CD4-positive, alpha-beta T cell (primary cell): ENCODE results near the gene ABCC4. TPM values are rescaled to one million over a fixed set of nuclear protein-coding genes. Genes with fewer than 3 reads are reported as not detected.

Experiments
- ATAC-seq: fragments of 200-7000 bp; cut with Tn5 transposase; one replicate; pipeline ENCODE4 v1.10.0; 2022; ENCODE audit warnings: mild to moderate bottlenecking; ENCODE audit not compliant: poor library complexity
- CTCF ChIA-PET: fragments of 350-600 bp; sonication (Branson Sonifier 250); formaldehyde crosslinking; loops from one replicate; lab custom pipeline; 2021; ENCODE audit warnings: antibody characterized with exemption, inconsistent platforms; lab: Charles Lee
- POLR2A ChIA-PET: fragments of 350-600 bp; sonication (Branson Sonifier 250); formaldehyde crosslinking; loops from one replicate; lab custom pipeline; 2021; ENCODE audit warnings: antibody characterized with exemption, inconsistent platforms; lab: Charles Lee
- DNase-seq, 14 experiments: peaks; one replicate each; pipeline ENCODE4 v3.0.0-alpha.2; 2013 to 2020; ENCODE audit warnings: mixed read lengths in 2 of 14
- H3K27ac ChIP-seq, 2 donors: one replicate each; pipeline versions ENCODE4 v1.5.1 to v1.7.0; 2013; ENCODE audit warnings: low read length in 2 of 2, low read depth in 1 of 2, mild to moderate bottlenecking in 1 of 2
- H3K27me3 ChIP-seq, 2 experiments: 1 replicate in 1 of 2; 2 replicates in 1 of 2; pipeline versions ENCODE4 v1.6.1 to v1.7.0; 2013; ENCODE audit warnings: low read length in 2 of 2, control low read depth in 1 of 2, mild to moderate bottlenecking in 1 of 2, moderate library complexity in 1 of 2; ENCODE audit not compliant: insufficient read depth in 2 of 2, control insufficient read depth in 1 of 2
- H3K36me3 ChIP-seq: one replicate; pipeline ENCODE4 v1.6.1; 2013; ENCODE audit warnings: low read length, control low read depth; ENCODE audit not compliant: insufficient read depth
- H3K4me1 ChIP-seq: one replicate; pipeline ENCODE4 v1.6.1; 2013; ENCODE audit warnings: low read length, control low read depth; ENCODE audit not compliant: insufficient read depth
- H3K4me3 ChIP-seq: one replicate; pipeline ENCODE4 v1.5.1; 2013; ENCODE audit warnings: mild to moderate bottlenecking, low read length, moderate library complexity
- H3K9me3 ChIP-seq, 2 experiments: 1 replicate in 1 of 2; 2 replicates in 1 of 2; pipeline versions ENCODE4 v1.6.1 to v1.7.0; 2013; ENCODE audit warnings: low read length in 2 of 2, mild to moderate bottlenecking in 2 of 2, control low read depth in 1 of 2, moderate library complexity in 1 of 2; ENCODE audit not compliant: control insufficient read depth in 1 of 2, insufficient read depth in 1 of 2
- H3K27ac Mint-ChIP-seq: one replicate; pipeline ENCODE4 v1.8.0; 2020; ENCODE audit warnings: mixed read lengths
- H3K27me3 Mint-ChIP-seq: one replicate; pipeline ENCODE4 v1.8.0; 2021; ENCODE audit warnings: mixed read lengths
- H3K36me3 Mint-ChIP-seq: one replicate; pipeline ENCODE4 v1.8.0; 2021; ENCODE audit warnings: low read depth, mixed read lengths
- H3K4me1 Mint-ChIP-seq: one replicate; pipeline ENCODE4 v1.8.0; 2021; ENCODE audit warnings: low read depth, mixed read lengths
- H3K4me3 Mint-ChIP-seq: one replicate; pipeline ENCODE4 v1.8.0; 2020; ENCODE audit warnings: mild to moderate bottlenecking, mixed read lengths
- H3K9me3 Mint-ChIP-seq: one replicate; pipeline ENCODE4 v1.8.0; 2020; ENCODE audit warnings: mixed read lengths
- intact Hi-C, 2 experiments: fragments of 100-400 bp; cut with DNase I in 1 of 2; cut with micrococcal nuclease in 1 of 2; formaldehyde crosslinking; loops; one replicate each; pipeline versions ENCODE4 v1.15.1 to v1.9.0; 2023 to 2025; cut with DNase I, micrococcal nuclease
- total RNA-seq, 174 experiments: library from RNA in 2 of 174; stranded (reverse) in 2 of 174; gene quantifications; one replicate each; pipeline ENCODE4 v1.2.3 and lab custom pipeline; 2021 to 2026
- TF ChIP-seq, protein P1 (sequence below): fragments of 200-600 bp; IDR thresholded peaks from one replicate; pipeline ENCODE4 v1.8.0; 2022; ENCODE audit warnings: antibody characterized with exemption, mild to moderate bottlenecking

ABCC4 gene
- total RNA-seq, 2 experiments from 2014 or later, result 4.0 to 4.4 TPM

GRCh38 chr13:95074820-95075219 is 226.4 kb downstream of the ABCC4 start:
- Histone ChIP-seq H3K4me1 (no peaks in the 10 kb centered on the region), H3K4me3 (no peak overlapping the region), H3K36me3 (peaks cover 14% of the 10 kb centered on the region), H3K27me3 (no peaks in the 10 kb centered on the region), H3K9me3 (no peaks in the 10 kb centered on the region), H3K27ac (no peak overlapping the region)
- H3K4me3 Mint-ChIP-seq, result no peak overlapping the region
- CTCF ChIA-PET, result no interaction called here
- H3K9me3 Mint-ChIP-seq, result no peaks in the 10 kb centered on the region
- no peak overlapping the region for H3K27ac Mint-ChIP-seq
- intact Hi-C loops, result no loop called here
- DNase-seq (no peak), ATAC-seq (no peak)
- no peaks in the 10 kb centered on the region for H3K4me1 Mint-ChIP-seq
- H3K27me3 Mint-ChIP-seq, result no peaks in the 10 kb centered on the region
- TF ChIP-seq, protein P1, sequence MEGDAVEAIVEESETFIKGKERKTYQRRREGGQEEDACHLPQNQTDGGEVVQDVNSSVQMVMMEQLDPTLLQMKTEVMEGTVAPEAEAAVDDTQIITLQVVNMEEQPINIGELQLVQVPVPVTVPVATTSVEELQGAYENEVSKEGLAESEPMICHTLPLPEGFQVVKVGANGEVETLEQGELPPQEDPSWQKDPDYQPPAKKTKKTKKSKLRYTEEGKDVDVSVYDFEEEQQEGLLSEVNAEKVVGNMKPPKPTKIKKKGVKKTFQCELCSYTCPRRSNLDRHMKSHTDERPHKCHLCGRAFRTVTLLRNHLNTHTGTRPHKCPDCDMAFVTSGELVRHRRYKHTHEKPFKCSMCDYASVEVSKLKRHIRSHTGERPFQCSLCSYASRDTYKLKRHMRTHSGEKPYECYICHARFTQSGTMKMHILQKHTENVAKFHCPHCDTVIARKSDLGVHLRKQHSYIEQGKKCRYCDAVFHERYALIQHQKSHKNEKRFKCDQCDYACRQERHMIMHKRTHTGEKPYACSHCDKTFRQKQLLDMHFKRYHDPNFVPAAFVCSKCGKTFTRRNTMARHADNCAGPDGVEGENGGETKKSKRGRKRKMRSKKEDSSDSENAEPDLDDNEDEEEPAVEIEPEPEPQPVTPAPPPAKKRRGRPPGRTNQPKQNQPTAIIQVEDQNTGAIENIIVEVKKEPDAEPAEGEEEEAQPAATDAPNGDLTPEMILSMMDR, result no peak
- H3K36me3 Mint-ChIP-seq, result peaks cover 73% of the 10 kb centered on the region
- POLR2A ChIA-PET, result no interaction called here

GRCh38 chr13:95073747-95074311 is 227.4 kb downstream of the ABCC4 start:
- intact Hi-C loops, result no loop called here
- H3K36me3 ChIP-seq, result peaks cover 14% of the 10 kb centered on the region
- H3K27ac ChIP-seq, result no peak overlapping the region
- no peak overlapping the region for H3K27ac Mint-ChIP-seq
- no peak overlapping the region for H3K4me3 ChIP-seq
- H3K4me1 Mint-ChIP-seq, result no peaks in the 10 kb centered on the region
- no peak overlapping the region for H3K4me3 Mint-ChIP-seq
- no peaks in the 10 kb centered on the region for H3K27me3 ChIP-seq
- DNase-seq (no peak), ATAC-seq (no peak)
- no peaks in the 10 kb centered on the region for H3K9me3 ChIP-seq
- CTCF ChIA-PET, result no interaction called here
- peaks cover 77% of the 10 kb centered on the region for H3K36me3 Mint-ChIP-seq
- no peaks in the 10 kb centered on the region for H3K9me3 Mint-ChIP-seq
- H3K4me1 ChIP-seq, result no peaks in the 10 kb centered on the region
- TF ChIP-seq, protein P1, result no peak
- no peaks in the 10 kb centered on the region for H3K27me3 Mint-ChIP-seq
- POLR2A ChIA-PET, result no interaction called here

DNA sequence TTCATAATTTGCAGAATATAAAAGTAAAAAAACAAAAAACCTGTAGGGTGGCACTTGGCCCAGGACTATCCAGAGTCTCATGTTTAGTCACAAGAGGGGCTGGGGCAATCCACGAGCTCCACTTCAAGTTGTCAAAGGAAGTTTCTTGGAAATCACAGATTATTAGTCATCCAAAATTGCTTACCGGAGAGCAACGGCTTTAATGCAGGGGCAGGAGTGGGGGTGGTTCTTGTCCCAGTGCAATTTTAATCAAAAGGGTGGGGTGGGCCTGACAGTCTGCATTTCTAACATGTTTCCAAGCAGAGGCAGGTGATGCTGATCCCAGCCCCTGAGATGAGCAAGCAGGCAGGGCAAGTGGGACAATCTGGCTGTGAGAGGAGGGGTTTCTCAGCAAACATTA is 233.9 kb downstream of the ABCC4 start:
- Histone ChIP-seq H3K4me1 (no peaks in the 10 kb centered on the region), H3K27me3 (no peaks in the 10 kb centered on the region), H3K9me3 (no peaks in the 10 kb centered on the region), H3K27ac (no peak overlapping the region), H3K36me3 (peaks cover 12% of the 10 kb centered on the region), H3K4me3 (no peak overlapping the region)
- POLR2A ChIA-PET, result no interaction called here
- H3K27ac Mint-ChIP-seq, result no peak overlapping the region
- CTCF ChIA-PET, result no interaction called here
- peaks cover 58% of the 10 kb centered on the region for H3K36me3 Mint-ChIP-seq
- intact Hi-C loops, result no loop called here
- ATAC-seq, result no peak
- no peaks in the 10 kb centered on the region for H3K27me3 Mint-ChIP-seq
- no peaks in the 10 kb centered on the region for H3K9me3 Mint-ChIP-seq
- H3K4me3 Mint-ChIP-seq, result no peak overlapping the region
- no peak for DNase-seq
- no peaks in the 10 kb centered on the region for H3K4me1 Mint-ChIP-seq
- TF ChIP-seq, protein P1, result no peak
